ENCODE results near the gene TBX1. TPM values are rescaled to one million over a fixed set of nuclear protein-coding genes. Genes with fewer than 3 reads are reported as not detected.
A peak's percentile ranks its signal among the peaks of the same experiment; 100 is the strongest.

The TBX1 gene
- total RNA-seq, 2 experiments from 2014 or later: not detected

- intact Hi-C loops (cut with DNase I, micrococcal nuclease): loop anchor here in 1 of 2 experiments (1.0 to 5.0 kb wide), 3 partner anchors 32 to 154 kb away; no protein-coding TSS in a partner anchor
- no peak overlapping the region for H3K27ac Mint-ChIP-seq
- CTCF ChIA-PET: interaction anchor here (0.6 to 2.3 kb wide), 11 partner anchors 11 to 197 kb away, joined by 3 to 12 read pairs (median 3); no protein-coding TSS in a partner anchor
- H3K4me3 Mint-ChIP-seq: peak overlapping the region; percentile 32
- ATAC-seq: peak; percentile 73
- peaks cover 46% of the 10 kb centered on the region for H3K27me3 Mint-ChIP-seq
- peak; percentile 83 for DNase-seq
- POLR2A ChIA-PET: interaction anchor here (0.6 kb wide), 1 partner anchor 99 kb away, joined by 3 read pairs; no protein-coding TSS in a partner anchor
- H3K4me1 Mint-ChIP-seq: peaks cover 25% of the 10 kb centered on the region
- H3K36me3 Mint-ChIP-seq (ENCODE audit: low read depth): no peaks in the 10 kb centered on the region
- no peaks in the 10 kb centered on the region for H3K9me3 Mint-ChIP-seq (ENCODE audit: low read depth)
Observed at GRCh38 chr22:19756288-19757128, 4.1 kb upstream of the TBX1 start.

DNA sequence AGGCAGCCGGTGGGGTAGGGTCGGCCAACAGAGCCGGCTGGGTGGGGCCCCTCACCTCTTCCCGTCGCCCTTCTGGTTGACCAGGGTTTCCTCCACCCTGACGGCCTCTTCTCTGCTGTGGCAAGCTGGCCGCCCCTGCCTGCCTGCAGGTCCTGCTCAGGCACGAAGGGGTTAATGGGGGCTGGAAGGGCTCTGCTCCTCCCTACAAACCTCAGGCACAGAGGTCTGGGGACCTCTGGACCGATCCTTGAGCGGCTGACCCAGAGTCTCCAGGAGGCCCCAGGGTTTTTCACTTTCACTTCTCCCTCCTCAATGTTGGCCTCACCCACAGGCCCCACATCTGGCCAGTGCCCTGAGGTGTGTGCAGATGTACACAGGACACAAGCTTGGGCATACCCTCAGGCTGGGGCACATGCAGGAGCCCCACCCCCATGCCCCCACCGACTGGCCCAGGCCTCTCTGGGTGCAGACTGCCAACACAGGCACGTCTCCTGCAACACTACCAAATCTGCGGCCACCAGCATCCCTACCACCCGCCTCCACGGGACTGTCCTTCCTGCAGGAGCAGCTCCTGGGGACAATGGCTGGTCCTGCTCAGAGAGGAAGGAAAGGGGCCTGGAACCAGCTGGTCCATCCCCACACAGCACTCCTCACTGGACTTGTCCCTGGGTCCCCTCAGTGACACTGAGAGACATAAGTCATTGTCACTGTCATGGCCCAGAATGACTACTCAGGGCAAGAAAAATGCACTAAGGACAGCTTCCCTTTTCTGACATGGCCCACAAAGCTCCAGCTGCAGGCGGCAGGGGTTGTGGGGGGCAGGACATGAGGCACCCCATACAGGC, 3.2 kb upstream of the TBX1 start:
- ATAC-seq (no peak), DNase-seq (no peak)
- no peaks in the 10 kb centered on the region for H3K36me3 Mint-ChIP-seq (ENCODE audit: low read depth)
- H3K27ac Mint-ChIP-seq: no peak overlapping the region
- intact Hi-C loops (cut with DNase I, micrococcal nuclease): loop anchor here in 1 of 2 experiments (2.0 to 5.0 kb wide), 2 partner anchors 33 to 135 kb away; no protein-coding TSS in a partner anchor
- H3K9me3 Mint-ChIP-seq (ENCODE audit: low read depth): no peaks in the 10 kb centered on the region
- peaks cover 51% of the 10 kb centered on the region for H3K27me3 Mint-ChIP-seq
- no peak overlapping the region for H3K4me3 Mint-ChIP-seq
- POLR2A ChIA-PET: no interaction called here
- CTCF ChIA-PET: interaction anchor here (0.5 to 2.3 kb wide), 7 partner anchors 15 to 191 kb away, joined by 3 to 12 read pairs (median 6); no protein-coding TSS in a partner anchor
- H3K4me1 Mint-ChIP-seq: peaks cover 27% of the 10 kb centered on the region

DNA sequence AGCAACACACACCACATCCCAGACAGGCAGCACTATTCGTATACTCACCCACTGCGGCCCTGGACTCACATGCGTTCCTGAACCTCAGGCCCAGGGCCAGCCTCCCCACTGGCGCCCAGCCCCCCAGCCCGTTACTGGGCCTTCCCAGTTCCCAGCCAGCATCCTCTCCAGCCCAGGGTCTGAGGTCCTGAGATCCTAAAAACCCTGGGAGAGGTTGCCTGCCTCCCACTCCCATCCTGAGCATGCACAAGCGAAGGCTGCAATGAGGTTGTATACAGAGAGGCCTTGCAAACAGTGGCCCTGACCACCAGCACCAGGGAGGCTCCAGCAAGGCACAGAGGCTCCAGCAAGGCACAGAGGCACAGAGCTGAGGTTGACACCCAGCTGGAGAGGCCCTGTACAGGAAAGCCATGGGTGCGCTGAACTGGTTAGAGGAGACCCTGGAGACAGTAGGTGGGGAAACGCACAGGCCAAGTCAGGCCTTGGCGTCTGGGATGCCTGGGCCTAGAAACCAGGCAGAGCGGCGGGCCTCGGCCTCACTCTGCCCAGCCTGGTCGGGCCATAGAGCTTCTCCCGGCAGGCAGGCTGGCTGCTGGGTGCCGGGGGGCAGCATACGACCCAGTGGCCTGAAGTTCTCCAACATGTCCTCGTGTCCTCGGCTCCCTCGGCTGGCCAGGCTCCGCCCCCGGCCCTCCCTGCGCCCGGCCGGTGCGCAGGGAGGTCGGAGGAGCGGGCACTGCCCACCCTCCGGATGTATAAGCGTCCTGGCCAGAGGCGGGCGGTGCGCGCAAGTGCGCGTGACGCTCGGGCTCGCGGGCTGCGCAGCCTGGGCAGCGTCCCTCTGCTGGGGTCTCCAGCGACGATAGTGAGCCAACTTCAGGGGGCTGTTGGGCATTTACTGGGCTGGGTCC, 2.3 kb upstream of the TBX1 start:
- peaks cover 57% of the 10 kb centered on the region for H3K27me3 Mint-ChIP-seq
- ChIA-PET CTCF (interaction anchor here (2.0 to 2.3 kb wide), 2 partner anchors 152 to 190 kb away, joined by 9 to 12 read pairs; no protein-coding TSS in a partner anchor), POLR2A (no interaction called here)
- DNase-seq: no peak
- ATAC-seq: no peak
- no peaks in the 10 kb centered on the region for H3K9me3 Mint-ChIP-seq (ENCODE audit: low read depth)
- H3K27ac Mint-ChIP-seq: no peak overlapping the region
- H3K4me1 Mint-ChIP-seq: peaks cover 27% of the 10 kb centered on the region
- intact Hi-C loops (cut with DNase I, micrococcal nuclease): loop anchor here in 1 of 2 experiments (2.0 to 5.0 kb wide), 2 partner anchors 33 to 134 kb away; no protein-coding TSS in a partner anchor
- H3K4me3 Mint-ChIP-seq: no peak overlapping the region
- H3K36me3 Mint-ChIP-seq (ENCODE audit: low read depth): no peaks in the 10 kb centered on the region

GRCh38 chr22:19758896-19759426, 1.6 kb upstream of the TBX1 start:
- DNase-seq (no peak), ATAC-seq (no peak)
- Mint-ChIP-seq H3K27ac (no peak overlapping the region), H3K36me3 (ENCODE audit: low read depth) (no peaks in the 10 kb centered on the region), H3K4me1 (peaks cover 27% of the 10 kb centered on the region), H3K9me3 (ENCODE audit: low read depth) (no peaks in the 10 kb centered on the region), H3K4me3 (no peak overlapping the region), H3K27me3 (peaks cover 57% of the 10 kb centered on the region)
- ChIA-PET POLR2A (no interaction called here), CTCF (no interaction called here)
- intact Hi-C loops (cut with DNase I, micrococcal nuclease): loop anchor here in 1 of 2 experiments (5.0 kb wide), 1 partner anchor 133 kb away; no protein-coding TSS in a partner anchor

DNA sequence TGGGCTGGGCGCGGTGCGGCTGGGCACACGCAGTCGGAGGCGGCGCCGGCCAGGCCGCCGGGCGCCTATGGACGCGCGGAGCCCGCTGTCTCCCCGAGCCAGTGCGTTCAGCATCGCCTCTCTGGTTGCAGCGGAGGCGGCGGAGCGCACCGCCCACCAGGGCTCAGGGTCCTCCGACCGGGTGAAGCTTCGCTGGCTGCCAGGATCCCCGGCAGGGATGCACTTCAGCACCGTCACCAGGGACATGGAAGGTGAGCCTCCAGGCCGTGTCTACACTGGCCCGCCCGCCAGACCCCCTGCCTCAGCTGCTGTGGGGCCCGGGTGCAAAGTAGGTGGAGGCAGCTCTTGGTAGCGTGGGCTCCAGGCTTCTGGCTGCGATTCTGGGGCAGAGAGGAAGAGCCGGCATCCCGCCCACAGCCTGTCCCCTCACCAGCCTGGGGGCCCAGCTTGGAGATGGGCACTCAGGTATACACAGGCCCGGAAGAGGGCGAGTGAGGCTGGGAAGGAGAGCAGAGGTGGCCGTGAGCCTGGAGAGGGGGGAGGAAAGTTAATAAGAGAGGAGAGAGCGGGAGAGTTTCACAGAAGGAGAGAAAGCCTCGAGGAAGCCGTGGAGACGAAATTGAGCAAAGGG, 1.0 kb upstream of the TBX1 start:
- Mint-ChIP-seq H3K4me3 (peak overlapping the region; percentile 72), H3K36me3 (ENCODE audit: low read depth) (no peaks in the 10 kb centered on the region), H3K27me3 (peaks cover 52% of the 10 kb centered on the region), H3K4me1 (peaks cover 27% of the 10 kb centered on the region), H3K27ac (no peak overlapping the region), H3K9me3 (ENCODE audit: low read depth) (no peaks in the 10 kb centered on the region)
- intact Hi-C loops (cut with DNase I, micrococcal nuclease): loop anchor here in 1 of 2 experiments (5.0 kb wide), 1 partner anchor 133 kb away; no protein-coding TSS in a partner anchor
- POLR2A ChIA-PET: no interaction called here
- CTCF ChIA-PET: interaction anchor here (0.5 kb wide), 1 partner anchor 151 kb away, joined by 3 read pairs; no protein-coding TSS in a partner anchor
- DNase-seq (no peak), ATAC-seq (no peak)

DNA sequence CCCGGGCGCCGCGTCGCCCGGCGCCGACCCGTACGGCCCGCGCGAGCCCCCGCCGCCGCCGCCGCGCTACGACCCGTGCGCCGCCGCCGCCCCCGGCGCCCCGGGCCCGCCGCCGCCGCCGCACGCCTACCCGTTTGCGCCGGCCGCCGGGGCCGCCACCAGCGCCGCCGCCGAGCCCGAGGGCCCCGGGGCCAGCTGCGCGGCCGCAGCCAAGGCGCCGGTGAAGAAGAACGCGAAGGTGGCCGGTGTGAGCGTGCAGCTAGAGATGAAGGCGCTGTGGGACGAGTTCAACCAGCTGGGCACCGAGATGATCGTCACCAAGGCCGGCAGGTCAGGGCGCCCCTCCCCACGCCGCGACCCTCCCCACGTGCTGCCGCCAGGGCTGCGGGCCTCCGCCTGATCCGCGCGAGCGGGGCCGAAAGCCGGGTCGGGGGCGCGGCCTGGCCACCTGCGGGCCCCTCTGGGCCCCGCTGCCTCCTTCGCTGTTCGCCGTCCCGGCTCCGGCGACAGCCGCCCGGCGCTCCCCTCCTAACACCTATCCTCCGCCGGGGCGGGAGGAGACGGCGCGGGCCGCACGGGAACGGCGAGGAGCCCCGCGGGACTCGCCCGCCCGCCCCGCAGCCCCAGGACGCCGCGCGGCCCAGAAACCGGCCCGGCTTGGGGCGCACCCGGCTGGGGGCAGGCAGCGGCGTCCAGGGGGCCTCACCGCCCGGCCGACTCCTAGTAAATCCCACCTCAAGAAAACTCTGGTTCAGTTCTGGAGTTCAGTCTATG, 560 bp downstream of the TBX1 start:
- Mint-ChIP-seq H3K27ac (no peak overlapping the region), H3K4me1 (peaks cover 24% of the 10 kb centered on the region), H3K4me3 (peak overlapping the region; percentile 21), H3K27me3 (peaks cover 52% of the 10 kb centered on the region), H3K9me3 (ENCODE audit: low read depth) (no peaks in the 10 kb centered on the region), H3K36me3 (ENCODE audit: low read depth) (no peaks in the 10 kb centered on the region)
- intact Hi-C loops (cut with DNase I, micrococcal nuclease): no loop called here
- POLR2A ChIA-PET: no interaction called here
- CTCF ChIA-PET: interaction anchor here (1.2 kb wide), 1 partner anchor 31 kb away, joined by 4 read pairs; no protein-coding TSS in a partner anchor
- DNase-seq (no peak), ATAC-seq (no peak)

DNA sequence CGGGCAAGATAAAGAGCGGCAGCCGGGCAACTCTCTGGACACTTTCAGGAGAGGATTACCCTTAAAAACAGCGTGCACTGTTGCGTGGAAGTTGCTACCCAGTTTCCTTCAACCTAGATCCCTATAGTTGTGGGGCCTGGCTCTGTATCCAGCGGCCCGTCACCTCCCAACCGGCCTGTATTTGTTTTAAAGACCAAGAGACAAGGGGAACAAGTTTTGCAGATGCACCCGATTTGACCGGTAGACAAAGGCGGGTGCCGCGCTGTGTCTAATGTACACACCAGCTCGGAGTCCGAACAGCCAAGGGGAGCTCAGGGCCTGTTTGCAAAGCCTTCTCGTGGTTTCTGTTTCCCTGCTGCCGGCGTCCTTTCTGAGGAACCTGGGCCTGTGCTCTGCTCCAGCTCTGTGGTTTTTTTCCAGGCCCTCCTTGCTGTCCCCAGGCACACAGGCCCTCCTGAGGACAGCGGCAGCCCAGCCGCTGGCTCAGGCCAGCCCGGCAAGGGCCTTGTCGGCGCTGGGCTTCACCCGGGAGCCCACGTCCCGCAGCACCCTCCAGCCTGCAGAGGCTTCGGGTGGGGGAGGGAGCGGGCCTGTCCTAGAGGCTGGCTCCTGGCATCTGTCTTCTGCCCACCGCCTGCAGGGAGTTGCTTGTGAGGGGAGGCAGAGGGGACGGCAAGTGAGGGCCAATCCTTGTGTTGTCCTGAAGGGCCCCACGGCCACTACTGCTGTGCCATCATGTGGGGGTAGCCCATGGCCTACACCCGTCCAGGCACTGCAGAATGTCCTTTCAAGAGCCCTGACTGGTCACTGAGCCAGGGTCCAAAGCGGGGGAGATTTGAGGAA, 1.4 kb downstream of the TBX1 start:
- Mint-ChIP-seq H3K4me3 (peak overlapping the region; percentile 21), H3K27me3 (peaks cover 49% of the 10 kb centered on the region), H3K4me1 (peaks cover 20% of the 10 kb centered on the region), H3K36me3 (ENCODE audit: low read depth) (no peaks in the 10 kb centered on the region), H3K9me3 (ENCODE audit: low read depth) (no peaks in the 10 kb centered on the region), H3K27ac (no peak overlapping the region)
- DNase-seq: no peak
- intact Hi-C loops (cut with DNase I, micrococcal nuclease): no loop called here
- no peak for ATAC-seq
- CTCF ChIA-PET: interaction anchor here (1.0 to 1.2 kb wide), 2 partner anchors 31 to 38 kb away, joined by 3 to 4 read pairs; partner anchors contain the start of gene GP1BB
- POLR2A ChIA-PET: no interaction called here

DNA sequence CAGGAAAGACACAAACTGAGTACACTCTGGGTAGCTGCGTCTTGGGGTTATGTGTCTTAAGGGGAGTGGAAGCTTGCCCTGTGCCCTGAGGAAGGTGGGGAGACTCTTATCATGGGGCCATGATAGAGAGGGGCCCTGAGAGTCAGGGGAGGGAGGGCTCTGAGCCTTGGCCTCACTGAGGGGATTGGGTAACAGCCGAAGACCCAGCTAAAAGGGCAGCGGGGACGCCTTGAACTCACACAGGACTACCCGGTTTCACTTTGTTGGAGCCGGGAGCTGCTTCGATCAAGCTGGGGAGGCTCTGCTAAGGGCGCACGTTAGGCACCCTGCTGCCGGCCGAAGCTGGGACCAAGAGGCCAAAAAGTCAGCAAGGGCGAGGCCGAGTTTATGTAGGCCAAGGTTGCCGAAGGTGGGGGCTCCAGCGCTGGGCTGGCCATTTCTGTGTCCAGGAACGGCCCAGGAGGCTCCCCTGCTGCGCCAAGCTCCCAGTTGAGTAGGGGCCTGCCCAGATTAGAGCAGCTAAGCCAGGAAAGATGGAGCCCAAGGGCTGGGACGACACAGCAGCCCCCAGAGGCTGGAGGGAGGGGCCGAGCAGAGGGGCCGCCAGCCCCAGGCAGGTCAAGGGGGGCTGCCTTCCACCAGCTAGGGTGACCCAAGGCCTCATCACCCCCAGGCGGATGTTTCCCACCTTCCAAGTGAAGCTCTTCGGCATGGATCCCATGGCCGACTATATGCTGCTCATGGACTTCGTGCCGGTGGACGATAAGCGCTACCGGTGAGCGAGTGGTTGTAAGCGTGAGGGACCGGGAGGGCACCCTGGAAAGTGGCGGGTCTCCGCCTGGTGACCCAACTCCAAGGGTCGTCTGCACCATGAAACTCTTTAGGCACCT, 2.2 kb downstream of the TBX1 start:
- CTCF ChIA-PET: interaction anchor here (0.6 to 2.3 kb wide), 4 partner anchors 9 to 39 kb away, joined by 3 to 8 read pairs (median 4); partner anchors contain the start of gene GP1BB
- ATAC-seq: no peak

More for the DNA sequence above, 2.2 kb downstream of the TBX1 start:
- peaks cover 20% of the 10 kb centered on the region for H3K4me1 Mint-ChIP-seq
- intact Hi-C loops (cut with DNase I, micrococcal nuclease): no loop called here
- no peaks in the 10 kb centered on the region for H3K9me3 Mint-ChIP-seq (ENCODE audit: low read depth)
- DNase-seq: no peak
- H3K36me3 Mint-ChIP-seq (ENCODE audit: low read depth): no peaks in the 10 kb centered on the region
- no peak overlapping the region for H3K27ac Mint-ChIP-seq
- H3K27me3 Mint-ChIP-seq: peaks cover 49% of the 10 kb centered on the region
- no peak overlapping the region for H3K4me3 Mint-ChIP-seq
- POLR2A ChIA-PET: no interaction called here

Measured in activated CD4-positive, alpha-beta T cell treated with anti-CD3 and anti-CD28 coated beads for 36 hours (primary cell).